Neural cell (in vitro differentiated cells): ENCODE data around the gene ALDH1L1. TPM values are rescaled to one million over a fixed set of nuclear protein-coding genes. Genes with fewer than 3 reads are reported as not detected.

Source experiments
- H2AFZ ChIP-seq: fragments of 200-600, 300-800 bp; sonication (generic), shearing (Covaris generic); 2 replicates; pipeline ENCODE4 v1.6.0; 2014; ENCODE audit warnings: low read depth, mild to moderate bottlenecking, antibody characterized with exemption, low read length, moderate library complexity
- H3F3A ChIP-seq: fragments of 200-600 bp; shearing (Covaris generic); 2 replicates; pipeline ENCODE4 v1.6.1; 2016; ENCODE audit warnings: mild to moderate bottlenecking, moderate library complexity, mixed read lengths, antibody characterized with exemption, low read length; ENCODE audit not compliant: insufficient read depth, poor library complexity, severe bottlenecking
- H3K27ac ChIP-seq: fragments of 200-600, 300-800 bp; sonication (generic), shearing (Covaris generic); 2 replicates; pipeline ENCODE4 v1.5.1; 2014; ENCODE audit warnings: mild to moderate bottlenecking, low read length, moderate library complexity
- H3K27me3 ChIP-seq: fragments of 300-800, 200-600 bp; sonication (generic), shearing (Covaris generic); 2 replicates; pipeline ENCODE4 v1.6.0; 2014; ENCODE audit warnings: mild to moderate bottlenecking, low read depth, low read length, moderate library complexity; ENCODE audit not compliant: insufficient read depth
- H3K36me3 ChIP-seq: fragments of 300-800, 200-600 bp; sonication (generic), shearing (Covaris generic); 2 replicates; pipeline ENCODE4 v1.5.1; 2014; ENCODE audit warnings: mild to moderate bottlenecking, antibody characterized with exemption, low read length, moderate library complexity; ENCODE audit not compliant: insufficient read depth
- H3K4me2 ChIP-seq: fragments of 300-800, 200-600 bp; sonication (generic), shearing (Covaris generic); 2 replicates; pipeline ENCODE4 v1.6.0; 2014; ENCODE audit warnings: mild to moderate bottlenecking, low read length
- H3K4me3 ChIP-seq: fragments of 300-800, 200-600 bp; sonication (generic), shearing (Covaris generic); 2 replicates; pipeline ENCODE4 v1.5.1; 2014; ENCODE audit warnings: mild to moderate bottlenecking, low read length, moderate library complexity
- H3K79me2 ChIP-seq: fragments of 200-600 bp; shearing (Covaris generic); replicated peaks from 2 replicates; pipeline ENCODE4 v1.6.0; 2014; ENCODE audit warnings: mild to moderate bottlenecking, low read length, moderate library complexity; ENCODE audit not compliant: insufficient read depth
- H3K9ac ChIP-seq: fragments of 300-800, 200-600 bp; sonication (generic), shearing (Covaris generic); 2 replicates; pipeline ENCODE4 v1.6.1; 2016; ENCODE audit warnings: mild to moderate bottlenecking, low read length, mixed read lengths
- H3K9me2 ChIP-seq: fragments of 200-600 bp; shearing (Covaris generic); 2 replicates; pipeline ENCODE4 v1.6.1; 2016; ENCODE audit warnings: mild to moderate bottlenecking, low read length, mixed read lengths; ENCODE audit not compliant: insufficient read depth
- H3K9me3 ChIP-seq: fragments of 200-600, 300-800 bp; sonication (generic), shearing (Covaris generic); 2 replicates; pipeline ENCODE4 v1.6.1; 2016; ENCODE audit warnings: mild to moderate bottlenecking, mixed run types, low read length, moderate library complexity, mixed read lengths
- H4K20me1 ChIP-seq: fragments of 200-600 bp; shearing (Covaris generic); 2 replicates; pipeline ENCODE4 v1.6.1; 2016; ENCODE audit warnings: mild to moderate bottlenecking, mixed run types; ENCODE audit not compliant: insufficient read depth
- EP300 ChIP-seq: fragments of 450-650 bp; conservative IDR thresholded peaks from 2 replicates; pipeline ENCODE4 v1.6.1; 2014; ENCODE audit warnings: antibody characterized with exemption, mild to moderate bottlenecking, moderate library complexity; ENCODE audit not compliant: poor library complexity, severe bottlenecking
- EZH2 ChIP-seq: fragments of 200-600, 300-800 bp; shearing (Covaris generic), sonication (generic); IDR thresholded peaks from 2 replicates; pipeline ENCODE4 v1.6.1; 2014; ENCODE audit warnings: antibody characterized with exemption, low read length, borderline replicate concordance, mild to moderate bottlenecking; ENCODE audit not compliant: insufficient read depth, poor library complexity, severe bottlenecking
- MXI1 ChIP-seq: fragments of 450-650 bp; conservative IDR thresholded peaks from 2 replicates; pipeline ENCODE4 v1.6.1; 2014; ENCODE audit warnings: antibody characterized with exemption, mild to moderate bottlenecking; ENCODE audit not compliant: poor library complexity, severe bottlenecking
- POLR2AphosphoS5 ChIP-seq: IDR thresholded peaks from 2 replicates; pipeline ENCODE4 v1.6.1; 2012
- RAD21 ChIP-seq: fragments of 450-650 bp; conservative IDR thresholded peaks from 2 replicates; pipeline ENCODE4 v1.6.1; 2014; ENCODE audit warnings: antibody characterized with exemption, mild to moderate bottlenecking, moderate library complexity
- REST ChIP-seq: IDR thresholded peaks from 2 replicates; pipeline ENCODE4 v1.6.1; 2012; ENCODE audit warnings: borderline replicate concordance
- SMC3 ChIP-seq: fragments of 450-650 bp; conservative IDR thresholded peaks from 2 replicates; pipeline ENCODE4 v1.6.1; 2014; ENCODE audit warnings: antibody characterized with exemption, mild to moderate bottlenecking, moderate library complexity; ENCODE audit not compliant: poor library complexity
- TAF1 ChIP-seq: IDR thresholded peaks from 2 replicates; pipeline ENCODE4 v1.6.1; 2012; ENCODE audit warnings: low read depth
- polyA plus RNA-seq: library from polyadenylated mRNA; depleted of rRNA; stranded (reverse); fragments of >200 nt; gene quantifications from 2 replicates; pipeline ENCODE4 v1.2.3, GENCODE V29; 2014
- TF ChIP-seq, protein P1 (sequence below): fragments of 450-650 bp; IDR thresholded peaks from 2 replicates; pipeline ENCODE4 v1.5.1; 2014; ENCODE audit warnings: antibody characterized with exemption, mild to moderate bottlenecking, moderate library complexity; ENCODE audit not compliant: poor library complexity, severe bottlenecking

ALDH1L1 gene
- polyA plus RNA-seq, 1 donor from 2014 or later, result not detected

DNA sequence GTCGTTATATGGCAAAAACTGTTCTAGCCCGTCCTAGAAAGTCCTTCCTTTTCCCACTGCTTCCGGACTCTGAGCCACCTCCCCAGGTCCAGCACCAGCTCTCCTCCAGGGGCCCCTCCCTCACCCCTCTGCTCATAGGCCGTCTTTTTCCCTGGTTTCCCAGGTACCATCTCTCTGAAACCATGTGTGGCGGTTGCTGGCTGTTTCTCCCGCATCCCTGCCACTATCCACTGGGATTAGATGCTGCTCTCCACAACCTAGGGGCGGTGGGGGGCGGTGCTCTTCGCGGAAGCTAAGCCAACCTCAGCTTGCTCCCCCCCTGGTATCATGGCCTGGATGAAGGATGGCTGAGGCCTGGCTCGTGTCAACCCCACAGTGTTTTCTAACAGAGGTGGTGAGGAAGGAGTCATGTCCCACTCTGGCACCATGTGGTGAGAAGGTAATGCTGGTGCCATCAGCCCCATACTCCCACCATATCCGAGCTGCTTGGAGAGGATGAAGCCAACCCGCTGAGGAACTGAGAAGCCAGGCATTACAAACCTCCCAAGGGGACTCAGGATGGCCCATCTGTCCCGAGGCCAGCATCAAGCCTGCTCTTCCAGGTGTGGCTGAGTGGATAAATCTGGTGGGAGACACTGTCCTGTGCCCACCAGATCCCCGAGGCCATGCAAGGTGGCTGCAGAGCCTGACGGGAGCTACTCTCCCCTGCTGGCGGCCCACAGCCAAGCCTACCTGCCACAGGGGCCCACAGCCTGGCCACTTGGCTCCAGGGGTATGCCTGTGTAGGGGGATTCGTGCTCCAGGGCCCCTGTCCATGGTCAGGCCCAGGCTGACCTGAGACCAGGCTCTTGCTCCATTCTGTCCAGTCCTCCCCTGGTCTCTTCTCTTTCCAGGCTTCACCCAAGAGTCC lies 68.6 kb downstream of the ALDH1L1 start:
- Histone ChIP-seq H3K27ac (no peak overlapping the region), H3K36me3 (no peaks in the 10 kb centered on the region), H3F3A (no peaks in the 10 kb centered on the region), H3K4me3 (no peak overlapping the region), H3K9ac (no peak overlapping the region), H3K9me3 (no peaks in the 10 kb centered on the region), H3K4me2 (no peak overlapping the region), H3K79me2 (no peaks in the 10 kb centered on the region), H3K27me3 (no peaks in the 10 kb centered on the region), H4K20me1 (no peaks in the 10 kb centered on the region), H2AFZ (no peak overlapping the region), H3K9me2 (no peaks in the 10 kb centered on the region)
- TF ChIP-seq EZH2 (no peak), REST (no peak), SMC3 (no peak), EP300 (no peak), TAF1 (no peak), POLR2AphosphoS5 (no peak), MXI1 (no peak), RAD21 (no peak)
- TF ChIP-seq, protein P1, sequence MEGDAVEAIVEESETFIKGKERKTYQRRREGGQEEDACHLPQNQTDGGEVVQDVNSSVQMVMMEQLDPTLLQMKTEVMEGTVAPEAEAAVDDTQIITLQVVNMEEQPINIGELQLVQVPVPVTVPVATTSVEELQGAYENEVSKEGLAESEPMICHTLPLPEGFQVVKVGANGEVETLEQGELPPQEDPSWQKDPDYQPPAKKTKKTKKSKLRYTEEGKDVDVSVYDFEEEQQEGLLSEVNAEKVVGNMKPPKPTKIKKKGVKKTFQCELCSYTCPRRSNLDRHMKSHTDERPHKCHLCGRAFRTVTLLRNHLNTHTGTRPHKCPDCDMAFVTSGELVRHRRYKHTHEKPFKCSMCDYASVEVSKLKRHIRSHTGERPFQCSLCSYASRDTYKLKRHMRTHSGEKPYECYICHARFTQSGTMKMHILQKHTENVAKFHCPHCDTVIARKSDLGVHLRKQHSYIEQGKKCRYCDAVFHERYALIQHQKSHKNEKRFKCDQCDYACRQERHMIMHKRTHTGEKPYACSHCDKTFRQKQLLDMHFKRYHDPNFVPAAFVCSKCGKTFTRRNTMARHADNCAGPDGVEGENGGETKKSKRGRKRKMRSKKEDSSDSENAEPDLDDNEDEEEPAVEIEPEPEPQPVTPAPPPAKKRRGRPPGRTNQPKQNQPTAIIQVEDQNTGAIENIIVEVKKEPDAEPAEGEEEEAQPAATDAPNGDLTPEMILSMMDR, result no peak

DNA sequence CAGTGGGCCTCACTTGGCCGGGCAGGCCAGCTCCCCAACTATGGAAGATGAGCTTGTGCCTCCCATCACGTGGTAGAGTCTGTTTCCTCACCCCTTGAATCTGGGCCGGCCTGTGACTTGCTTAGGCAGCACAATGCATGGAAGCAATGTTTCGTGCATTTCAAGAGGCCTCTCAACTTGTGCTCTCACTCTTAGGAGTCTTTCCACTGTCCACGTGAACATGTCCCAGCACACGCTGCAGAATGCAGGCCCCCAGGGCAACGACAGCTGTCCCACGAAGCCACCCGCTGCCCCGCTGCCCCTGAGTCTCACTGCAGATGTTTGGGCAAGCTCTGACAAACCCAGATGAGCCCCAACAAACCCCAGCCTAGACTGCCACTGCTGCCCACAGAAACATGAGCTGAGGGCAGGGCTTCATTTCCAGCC lies 69.2 kb downstream of the ALDH1L1 start:
- H3K79me2 ChIP-seq, result no peaks in the 10 kb centered on the region
- H3K9me2 ChIP-seq, result no peaks in the 10 kb centered on the region
- TF ChIP-seq EZH2 (no peak), POLR2AphosphoS5 (no peak), RAD21 (no peak), TAF1 (no peak), MXI1 (no peak), EP300 (no peak)
- TF ChIP-seq, protein P1, result no peak
- no peaks in the 10 kb centered on the region for H4K20me1 ChIP-seq
- H3K4me2 ChIP-seq, result no peak overlapping the region
- H2AFZ ChIP-seq, result no peak overlapping the region
- H3K27me3 ChIP-seq, result no peaks in the 10 kb centered on the region
- no peak overlapping the region for H3K27ac ChIP-seq
- no peak overlapping the region for H3K4me3 ChIP-seq
- H3K9me3 ChIP-seq, result no peaks in the 10 kb centered on the region
- H3K9ac ChIP-seq, result no peak overlapping the region
- H3K36me3 ChIP-seq, result no peaks in the 10 kb centered on the region
- H3F3A ChIP-seq, result no peaks in the 10 kb centered on the region
